Tibial nerve (tissue), 4 donors: Measurements from ENCODE around the gene IPO8. TPM values are rescaled to one million over a fixed set of nuclear protein-coding genes. Genes with fewer than 3 reads are reported as not detected.

Experiments used
- DNase-seq, 2 donors: peaks; one replicate each; pipeline ENCODE4 v3.0.0-alpha.2; 2019; ENCODE audit warnings: low spot score in 2 of 2
- H3K27ac ChIP-seq, 4 donors: fragments of 200-600 bp; sonication (generic) in 3 of 4; one replicate each; pipeline ENCODE4 v1.5.1; 2017 to 2019; ENCODE audit warnings: mild to moderate bottlenecking in 1 of 4
- H3K27me3 ChIP-seq, 2 donors: fragments of 200-600 bp; sonication (generic) in 1 of 2; one replicate each; pipeline versions ENCODE4 v1.5.1 to v1.6.0; 2017 to 2019
- H3K36me3 ChIP-seq, 3 donors: fragments of 200-600 bp; sonication (generic); one replicate each; pipeline ENCODE4 v1.5.1; 2018 to 2019
- H3K4me1 ChIP-seq, 4 donors: fragments of 200-600 bp; sonication (generic) in 3 of 4; one replicate each; pipeline ENCODE4 v1.5.1; 2017 to 2019
- H3K4me3 ChIP-seq, 4 donors: fragments of 200-600 bp; sonication (generic) in 3 of 4; one replicate each; pipeline ENCODE4 v1.5.1; 2017 to 2019; ENCODE audit warnings: mild to moderate bottlenecking in 1 of 4, moderate library complexity in 1 of 4
- H3K9me3 ChIP-seq, 4 donors: fragments of 200-600 bp; sonication (generic) in 3 of 4; one replicate each; pipeline ENCODE4 v1.5.1; 2017 to 2019
- CTCF ChIP-seq, 5 experiments: fragments of 200-600 bp in 3 of 5; fragments of 450-650 bp in 2 of 5; sonication (generic) in 3 of 5; IDR thresholded peaks; one replicate each; pipeline ENCODE4 v1.5.1; 2016 to 2019; ENCODE audit warnings: antibody characterized with exemption in 5 of 5, mild to moderate bottlenecking in 3 of 5, moderate library complexity in 2 of 5
- EP300 ChIP-seq, 2 donors: sonication (generic); formaldehyde crosslinking; IDR thresholded peaks; one replicate each; pipeline ENCODE4 v1.6.1; 2017; ENCODE audit warnings: antibody characterized with exemption in 2 of 2, mild to moderate bottlenecking in 1 of 2
- POLR2A ChIP-seq, 2 donors: fragments of 450-650 bp; IDR thresholded peaks; one replicate each; pipeline ENCODE4 v1.6.1; 2017; ENCODE audit warnings: antibody characterized with exemption in 2 of 2, mild to moderate bottlenecking in 2 of 2, moderate library complexity in 2 of 2
- WGBS, 2 donors: methylation state at CpG; one replicate each; pipeline ENCODE4 v1.1.5; 2018; 5-methylcytosine and 5-hydroxymethylcytosine counted together
- total RNA-seq, 4 donors: library from RNA; depleted of rRNA; stranded (reverse); fragments of >200 nt; gene quantifications; one replicate each; pipeline ENCODE4 v1.1.0, GENCODE V29; 2016

Gene IPO8
- total RNA-seq, 4 donors from 2014 or later, result 34.7 to 52.0 (median 42.9) TPM

GRCh38 chr12:30635385-30635784 lies 60.3 kb downstream of the IPO8 start:
- 93 to 96% methylated on average over 2 of the region's 2 CpGs for WGBS, 2 donors

GRCh38 chr12:30631740-30632139 lies 63.9 kb downstream of the IPO8 start:
- no peak for DNase-seq
- Histone ChIP-seq H3K4me1 (no peaks in the 10 kb centered on the region), H3K27ac (no peak overlapping the region), H3K4me3 (no peak overlapping the region), H3K36me3 (peaks cover 0 to 80% (median 8%) of the 10 kb centered on the region in 3 donors), H3K27me3 (no peaks in the 10 kb centered on the region), H3K9me3 (no peaks in the 10 kb centered on the region)
- TF ChIP-seq POLR2A (IDR thresholded peaks at IDR 0.05) (no peak), CTCF (IDR thresholded peaks at IDR 0.05) (no peak), EP300 (IDR thresholded peaks at IDR 0.05) (no peak)
- 91 to 94% methylated on average over 6 of the region's 6 CpGs for WGBS, 2 donors

More at GRCh38 chr12:30635385-30635784, 60.3 kb downstream of the IPO8 start:
- Histone ChIP-seq H3K27me3 (no peaks in the 10 kb centered on the region), H3K27ac (no peak overlapping the region), H3K9me3 (no peaks in the 10 kb centered on the region), H3K36me3 (peaks cover 0 to 79% (median 10%) of the 10 kb centered on the region in 3 donors), H3K4me3 (no peak overlapping the region), H3K4me1 (no peaks in the 10 kb centered on the region)
- DNase-seq, result no peak
- no peak for TF ChIP-seq CTCF (IDR thresholded peaks at IDR 0.05)
- TF ChIP-seq POLR2A (IDR thresholded peaks at IDR 0.05), result no peak
- no peak for TF ChIP-seq EP300 (IDR thresholded peaks at IDR 0.05)

GRCh38 chr12:30630979-30631285 lies 64.7 kb downstream of the IPO8 start:
- peaks cover 0 to 72% (median 5%) of the 10 kb centered on the region in 3 donors for H3K36me3 ChIP-seq
- 79 to 83% methylated on average over 3 of the region's 3 CpGs for WGBS, 2 donors

GRCh38 chr12:30630076-30630978 lies 65.3 kb downstream of the IPO8 start:
- no peaks in the 10 kb centered on the region for H3K4me1 ChIP-seq
- H3K27me3 ChIP-seq, result no peaks in the 10 kb centered on the region
- peaks cover 0 to 66% (median 5%) of the 10 kb centered on the region in 3 donors for H3K36me3 ChIP-seq
- H3K4me3 ChIP-seq, result no peak overlapping the region
- WGBS, 2 donors, result 77 to 86% methylated on average over 6 of the region's 6 CpGs
- no peak overlapping the region for H3K27ac ChIP-seq
- no peaks in the 10 kb centered on the region for H3K9me3 ChIP-seq
- no peak for DNase-seq
- TF ChIP-seq EP300 (IDR thresholded peaks at IDR 0.05), result no peak

More at GRCh38 chr12:30630979-30631285, 64.7 kb downstream of the IPO8 start:
- no peak for TF ChIP-seq CTCF (IDR thresholded peaks at IDR 0.05)
- no peak for TF ChIP-seq EP300 (IDR thresholded peaks at IDR 0.05)
- TF ChIP-seq POLR2A (IDR thresholded peaks at IDR 0.05), result no peak
- H3K27ac ChIP-seq, result no peak overlapping the region
- H3K9me3 ChIP-seq, result no peaks in the 10 kb centered on the region
- no peaks in the 10 kb centered on the region for H3K4me1 ChIP-seq
- no peak overlapping the region for H3K4me3 ChIP-seq
- no peak for DNase-seq
- H3K27me3 ChIP-seq, result no peaks in the 10 kb centered on the region

- DNase-seq, result no peak
These were observed 68.8 kb downstream of the IPO8 start for GRCh38 chr12:30626847-30627246.

More at GRCh38 chr12:30626847-30627246, 68.8 kb downstream of the IPO8 start:
- peaks cover 0 to 52% (median 5%) of the 10 kb centered on the region in 3 donors for H3K36me3 ChIP-seq
- H3K9me3 ChIP-seq, result no peaks in the 10 kb centered on the region
- H3K4me1 ChIP-seq, result no peaks in the 10 kb centered on the region
- no peaks in the 10 kb centered on the region for H3K27me3 ChIP-seq
- 91 to 97% methylated on average over 3 of the region's 3 CpGs for WGBS, 2 donors
- H3K27ac ChIP-seq, result no peak overlapping the region
- TF ChIP-seq CTCF (IDR thresholded peaks at IDR 0.05) (no peak), POLR2A (IDR thresholded peaks at IDR 0.05) (no peak), EP300 (IDR thresholded peaks at IDR 0.05) (no peak)
- no peak overlapping the region for H3K4me3 ChIP-seq
